GM21390 (cell line): ENCODE measurements around the gene ACOX3.

Experiments used
- ATAC-seq: cut with Tn5 transposase; IDR thresholded peaks from one replicate; pipeline ENCODE4 v1.9.1; 2021; ENCODE audit not compliant: unreplicated experiment

Gene ACOX3

GRCh38 chr4:8328456-8328855 lies 112.1 kb downstream of the ACOX3 start:
- no peak for ATAC-seq

GRCh38 chr4:8326206-8326605 lies 114.3 kb downstream of the ACOX3 start:
- ATAC-seq = no peak

GRCh38 chr4:8325291-8325973 lies 115.1 kb downstream of the ACOX3 start:
- no peak for ATAC-seq

- no peak for ATAC-seq
Observed at GRCh38 chr4:8324640-8325239, 115.8 kb downstream of the ACOX3 start.

- ATAC-seq = no peak
Observed at GRCh38 chr4:8323947-8324555, 116.5 kb downstream of the ACOX3 start.

- no peak for ATAC-seq
Observed at GRCh38 chr4:8322794-8323704, 117.5 kb downstream of the ACOX3 start.

GRCh38 chr4:8321771-8322170 lies 118.8 kb downstream of the ACOX3 start:
- ATAC-seq = no peak

GRCh38 chr4:8321220-8321619 lies 119.3 kb downstream of the ACOX3 start:
- no peak for ATAC-seq

- no peak for ATAC-seq
Observed at GRCh38 chr4:8320386-8320750, 120.2 kb downstream of the ACOX3 start.

GRCh38 chr4:8319731-8320385 lies 120.7 kb downstream of the ACOX3 start:
- no peak for ATAC-seq

- no peak for ATAC-seq
Observed at GRCh38 chr4:8319061-8319460, 121.5 kb downstream of the ACOX3 start.

GRCh38 chr4:8318509-8318908 lies 122.0 kb downstream of the ACOX3 start:
- ATAC-seq = no peak

- ATAC-seq = no peak
Observed at GRCh38 chr4:8317474-8317873, 123.0 kb downstream of the ACOX3 start.

- ATAC-seq = no peak
Observed at GRCh38 chr4:8316911-8317351, 123.6 kb downstream of the ACOX3 start.
